Fibroblast of peridontal ligament (primary cell): ENCODE results near the gene NR6A1.
"Not testable (repeated sequence)": the region's sequence is repeated elsewhere in the genome, so short reads cannot be mapped to it uniquely, and the experiment has no call there.

Experiments
- DNase-seq: peaks from one replicate; pipeline ENCODE4 v3.0.0-alpha.2; 2010; ENCODE audit errors: extremely low read depth

Gene NR6A1

GRCh38 chr9:124615840-124616239, 155.3 kb downstream of the NR6A1 start:
- DNase-seq = not testable (repeated sequence)

GRCh38 chr9:124615100-124615742, 155.9 kb downstream of the NR6A1 start:
- DNase-seq = no peak

GRCh38 chr9:124613849-124614248, 157.3 kb downstream of the NR6A1 start:
- DNase-seq = no peak

- no peak for DNase-seq
These were observed 160.0 kb downstream of the NR6A1 start for GRCh38 chr9:124611106-124611505.

GRCh38 chr9:124606027-124606426, 165.1 kb downstream of the NR6A1 start:
- no peak for DNase-seq

- DNase-seq = no peak
These were observed 165.9 kb downstream of the NR6A1 start for GRCh38 chr9:124605258-124605657.

- no peak for DNase-seq
These were observed 168.5 kb downstream of the NR6A1 start for GRCh38 chr9:124602632-124603031.

GRCh38 chr9:124602204-124602603, 168.9 kb downstream of the NR6A1 start:
- DNase-seq = peak; percentile 28

- no peak for DNase-seq
These were observed 170.7 kb downstream of the NR6A1 start for GRCh38 chr9:124600407-124600806.

GRCh38 chr9:124599121-124599795, 171.9 kb downstream of the NR6A1 start:
- DNase-seq = no peak

- no peak for DNase-seq
These were observed 173.1 kb downstream of the NR6A1 start for GRCh38 chr9:124598048-124598447.

- DNase-seq = no peak
These were observed 174.8 kb downstream of the NR6A1 start for GRCh38 chr9:124596172-124596839.

- DNase-seq = no peak
These were observed 175.4 kb downstream of the NR6A1 start for GRCh38 chr9:124595743-124596142.

GRCh38 chr9:124594673-124595072, 176.4 kb downstream of the NR6A1 start:
- DNase-seq = peak; percentile 48

- DNase-seq = peak; percentile 54
These were observed 176.9 kb downstream of the NR6A1 start for GRCh38 chr9:124594225-124594624.

GRCh38 chr9:124593651-124594058, 177.5 kb downstream of the NR6A1 start:
- DNase-seq = peak; percentile 11

- peak; percentile 83 for DNase-seq
These were observed 177.9 kb downstream of the NR6A1 start for GRCh38 chr9:124593200-124593599.

GRCh38 chr9:124590889-124591641, 180.0 kb downstream of the NR6A1 start:
- DNase-seq = no peak

GRCh38 chr9:124584631-124585030, 186.5 kb downstream of the NR6A1 start:
- no peak for DNase-seq

GRCh38 chr9:124583134-124583533, 188.0 kb downstream of the NR6A1 start:
- no peak for DNase-seq

- DNase-seq = no peak
These were observed 190.9 kb downstream of the NR6A1 start for GRCh38 chr9:124580186-124580585.

- DNase-seq = no peak
These were observed 194.4 kb downstream of the NR6A1 start for GRCh38 chr9:124576751-124577150.
